Mesenchymal stem cell (in vitro differentiated cells and primary cell): ENCODE results near the gene DUSP8.
"Not testable (repeated sequence)": the region's sequence is repeated elsewhere in the genome, so short reads cannot be mapped to it uniquely, and the experiment has no call there.

Source experiments
- DNase-seq: peaks from one replicate; pipeline ENCODE4 v3.0.0-alpha.2; 2013
- H2AFZ ChIP-seq: one replicate; pipeline ENCODE4 v1.6.1; 2013; ENCODE audit warnings: low read depth, mild to moderate bottlenecking, control low read depth, inconsistent platforms, low read length, moderate library complexity
- H2AK5ac ChIP-seq: 2 replicates; pipeline ENCODE4 v1.6.1; 2013; ENCODE audit warnings: low read length, moderate library complexity, mild to moderate bottlenecking, inconsistent platforms; ENCODE audit not compliant: severe bottlenecking
- H2BK120ac ChIP-seq: one replicate; pipeline ENCODE4 v1.6.1; 2013; ENCODE audit warnings: low read depth, mild to moderate bottlenecking, inconsistent platforms, low read length, moderate library complexity
- H2BK12ac ChIP-seq, 2 experiments: one replicate each; pipeline ENCODE4 v1.6.1; 2013; ENCODE audit warnings: inconsistent platforms in 2 of 2, low read length in 2 of 2, mild to moderate bottlenecking in 2 of 2, moderate library complexity in 2 of 2, control low read depth in 1 of 2
- H2BK15ac ChIP-seq: one replicate; pipeline ENCODE4 v1.6.1; 2013; ENCODE audit warnings: mild to moderate bottlenecking, low read depth, inconsistent platforms; ENCODE audit not compliant: poor library complexity, severe bottlenecking
- H2BK5ac ChIP-seq: 2 replicates; pipeline ENCODE4 v1.6.1; 2013; ENCODE audit warnings: low read depth, mild to moderate bottlenecking, low read length, control low read depth, inconsistent platforms; ENCODE audit not compliant: poor library complexity, severe bottlenecking
- H3K14ac ChIP-seq, 2 experiments: one replicate each; pipeline ENCODE4 v1.6.1; 2013; ENCODE audit warnings: inconsistent platforms in 2 of 2, low read length in 2 of 2, control low read depth in 1 of 2, mild to moderate bottlenecking in 1 of 2, moderate library complexity in 1 of 2
- H3K18ac ChIP-seq, 2 experiments: one replicate each; pipeline ENCODE4 v1.6.1; 2013; ENCODE audit warnings: inconsistent platforms in 2 of 2, low read length in 2 of 2, control low read depth in 1 of 2, low read depth in 1 of 2, mild to moderate bottlenecking in 1 of 2
- H3K23ac ChIP-seq, 2 experiments: one replicate each; pipeline ENCODE4 v1.6.1; 2013; ENCODE audit warnings: inconsistent platforms in 2 of 2, low read length in 2 of 2, mild to moderate bottlenecking in 2 of 2, moderate library complexity in 2 of 2, control low read depth in 1 of 2
- H3K27ac ChIP-seq: 2 replicates; pipeline ENCODE4 v1.5.1; 2013; ENCODE audit warnings: mild to moderate bottlenecking, moderate library complexity, low read length, control low read depth, inconsistent platforms; ENCODE audit not compliant: poor library complexity, severe bottlenecking
- H3K27me3 ChIP-seq, 2 experiments: 2 replicates each; pipeline versions ENCODE4 v1.6.1 to v1.7.0; 2013; ENCODE audit warnings: low read length in 2 of 2, mild to moderate bottlenecking in 2 of 2, moderate library complexity in 2 of 2, control low read depth in 1 of 2, inconsistent platforms in 1 of 2; ENCODE audit not compliant: control insufficient read depth in 1 of 2, insufficient read depth in 1 of 2
- H3K36me3 ChIP-seq, 2 experiments: 2 replicates each; pipeline versions ENCODE4 v1.6.1 to v1.7.0; 2013; ENCODE audit warnings: low read length in 2 of 2, control low read depth in 1 of 2, inconsistent platforms in 1 of 2, low read depth in 1 of 2, mild to moderate bottlenecking in 1 of 2; ENCODE audit not compliant: insufficient read depth in 2 of 2, control insufficient read depth in 1 of 2
- H3K4ac ChIP-seq, 2 experiments: one replicate each; pipeline ENCODE4 v1.6.1; 2013; ENCODE audit warnings: inconsistent platforms in 2 of 2, low read length in 2 of 2, mild to moderate bottlenecking in 2 of 2, moderate library complexity in 2 of 2, control low read depth in 1 of 2, low read depth in 1 of 2
- H3K4me1 ChIP-seq: 2 replicates; pipeline ENCODE4 v1.6.1; 2013; ENCODE audit warnings: low read depth, low read length, control low read depth; ENCODE audit not compliant: control insufficient read depth, insufficient read depth
- H3K4me2 ChIP-seq: 2 replicates; pipeline ENCODE4 v1.6.1; 2013; ENCODE audit warnings: low read length, mild to moderate bottlenecking, inconsistent platforms; ENCODE audit not compliant: poor library complexity, severe bottlenecking
- H3K4me3 ChIP-seq, 2 experiments: 2 replicates each; pipeline versions ENCODE4 v1.5.1 to v1.7.0; 2013; ENCODE audit warnings: low read length in 2 of 2, mild to moderate bottlenecking in 2 of 2, control low read depth in 1 of 2, low read depth in 1 of 2; ENCODE audit not compliant: insufficient read depth in 1 of 2
- H3K79me1 ChIP-seq: replicated peaks from 2 replicates; pipeline ENCODE4 v1.6.1; 2013; ENCODE audit warnings: mild to moderate bottlenecking, control low read depth, low read length, inconsistent platforms; ENCODE audit not compliant: poor library complexity, severe bottlenecking
- H3K9ac ChIP-seq: 2 replicates; pipeline ENCODE4 v1.7.0; 2013; ENCODE audit warnings: mild to moderate bottlenecking, low read length, moderate library complexity
- H3K9me3 ChIP-seq: 2 replicates; pipeline ENCODE4 v1.7.0; 2013; ENCODE audit warnings: mild to moderate bottlenecking, low read length; ENCODE audit not compliant: control insufficient read depth
- H4K8ac ChIP-seq: one replicate; pipeline ENCODE4 v1.6.1; 2013; ENCODE audit warnings: inconsistent platforms, mild to moderate bottlenecking, low read length, moderate library complexity
- H4K91ac ChIP-seq: one replicate; pipeline ENCODE4 v1.6.1; 2013; ENCODE audit warnings: mild to moderate bottlenecking, low read length, inconsistent platforms
- WGBS: methylation state at CpG from one replicate; pipeline ENCODE4 v1.1.7; 2013; ENCODE audit warnings: mixed read lengths; 5-methylcytosine and 5-hydroxymethylcytosine counted together

DUSP8 gene

DNA sequence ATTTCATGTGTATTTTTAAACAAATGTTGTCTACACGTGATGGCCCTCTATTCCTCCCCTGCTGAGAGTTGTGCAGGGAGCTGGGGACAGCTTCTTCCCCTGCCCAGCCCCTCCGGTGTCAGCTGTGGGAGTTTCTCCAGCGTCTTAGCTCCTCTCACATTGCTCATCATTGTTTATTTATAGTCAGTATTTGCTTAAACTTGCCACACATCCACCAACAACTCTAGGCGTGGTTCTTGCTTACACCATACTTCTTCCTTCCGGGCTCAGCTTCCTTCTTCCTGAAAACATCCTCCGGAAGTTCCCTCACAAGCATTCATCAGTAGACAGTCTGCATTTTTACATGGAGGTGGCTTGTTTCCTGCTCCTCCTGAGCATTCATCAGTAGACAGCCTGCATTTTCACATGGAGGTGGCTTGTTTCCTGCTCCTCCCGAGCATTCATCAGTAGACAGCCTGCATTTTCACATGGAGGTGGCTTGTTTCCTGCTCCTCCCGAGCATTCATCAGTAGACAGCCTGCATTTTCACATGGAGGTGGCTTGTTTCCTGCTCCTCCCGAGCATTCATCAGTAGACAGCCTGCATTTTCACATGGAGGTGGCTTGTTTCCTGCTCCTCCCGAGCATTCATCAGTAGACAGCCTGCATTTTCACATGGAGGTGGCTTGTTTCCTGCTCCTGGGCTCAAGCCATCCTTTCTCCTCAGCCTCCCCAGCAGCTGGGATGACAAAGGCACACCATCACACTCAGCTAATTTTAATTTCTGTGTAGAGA, 17.3 kb upstream of the DUSP8 start:
- 47% methylated on average over 6 of the region's 10 CpGs for WGBS
- H3K4me3 ChIP-seq, H2AK5ac ChIP-seq: not testable (repeated sequence)

DNA sequence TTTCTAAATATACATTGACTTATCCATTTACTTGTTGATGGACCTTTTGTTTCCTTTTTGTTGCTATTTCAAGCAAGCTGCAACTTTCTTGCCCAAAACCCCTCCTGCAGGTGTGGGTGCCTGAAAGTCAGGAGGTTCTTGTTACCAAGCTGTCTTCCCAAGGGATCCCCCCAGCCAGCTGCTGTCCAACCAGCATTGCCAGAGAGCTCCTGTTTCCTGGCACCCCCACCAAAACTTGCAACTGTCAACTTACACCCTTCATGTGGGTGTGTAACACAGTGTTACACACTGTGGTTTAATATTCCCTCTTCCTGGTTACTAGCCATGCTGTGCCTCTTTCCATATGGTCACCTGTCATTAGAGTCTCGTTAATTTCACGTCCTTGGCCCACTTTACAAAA, 14.6 kb upstream of the DUSP8 start:
- no peak overlapping the region for H4K8ac ChIP-seq
- no peak overlapping the region for H2BK120ac ChIP-seq
- H2BK5ac ChIP-seq: no peak overlapping the region
- H3K27ac ChIP-seq: no peak overlapping the region
- no peak overlapping the region for H2BK12ac ChIP-seq
- no peaks in the 10 kb centered on the region for H3K36me3 ChIP-seq
- peaks cover 2% of the 10 kb centered on the region for H3K4me1 ChIP-seq
- no peak overlapping the region for H2AFZ ChIP-seq
- no CpG with 5 or more reads among the region's 2 CpGs for WGBS
- DNase-seq: no peak
- no peak overlapping the region for H2AK5ac ChIP-seq
- no peak overlapping the region for H3K9ac ChIP-seq
- no peaks in the 10 kb centered on the region for H3K9me3 ChIP-seq
- no peaks in the 10 kb centered on the region for H3K79me1 ChIP-seq
- H4K91ac ChIP-seq: no peak overlapping the region
- no peak overlapping the region for H3K4ac ChIP-seq
- no peak overlapping the region for H3K14ac ChIP-seq
- no peak overlapping the region for H3K4me2 ChIP-seq
- H3K4me3 ChIP-seq: no peak overlapping the region
- H3K27me3 ChIP-seq: peaks cover 41 to 70% of the 10 kb centered on the region in 2 experiments
- H3K18ac ChIP-seq: no peak overlapping the region
- H3K23ac ChIP-seq: peak overlapping the region in 1 of 2 experiments; percentile 52
- H2BK15ac ChIP-seq: no peak overlapping the region

More for the DNA sequence above, 17.3 kb upstream of the DUSP8 start:
- peak; percentile 43 for DNase-seq
- not testable (repeated sequence) for H3K9ac ChIP-seq, H3K4ac ChIP-seq, H2BK15ac ChIP-seq, H3K14ac ChIP-seq, H2BK120ac ChIP-seq, H2BK5ac ChIP-seq, H3K27ac ChIP-seq, H2BK12ac ChIP-seq, H3K79me1 ChIP-seq, H4K91ac ChIP-seq, H3K18ac ChIP-seq, H4K8ac ChIP-seq, H3K36me3 ChIP-seq, H3K4me2 ChIP-seq, H2AFZ ChIP-seq, H3K23ac ChIP-seq, H3K9me3 ChIP-seq, H3K4me1 ChIP-seq
- peaks cover 47 to 70% of the 10 kb centered on the region in 2 experiments for H3K27me3 ChIP-seq

DNA sequence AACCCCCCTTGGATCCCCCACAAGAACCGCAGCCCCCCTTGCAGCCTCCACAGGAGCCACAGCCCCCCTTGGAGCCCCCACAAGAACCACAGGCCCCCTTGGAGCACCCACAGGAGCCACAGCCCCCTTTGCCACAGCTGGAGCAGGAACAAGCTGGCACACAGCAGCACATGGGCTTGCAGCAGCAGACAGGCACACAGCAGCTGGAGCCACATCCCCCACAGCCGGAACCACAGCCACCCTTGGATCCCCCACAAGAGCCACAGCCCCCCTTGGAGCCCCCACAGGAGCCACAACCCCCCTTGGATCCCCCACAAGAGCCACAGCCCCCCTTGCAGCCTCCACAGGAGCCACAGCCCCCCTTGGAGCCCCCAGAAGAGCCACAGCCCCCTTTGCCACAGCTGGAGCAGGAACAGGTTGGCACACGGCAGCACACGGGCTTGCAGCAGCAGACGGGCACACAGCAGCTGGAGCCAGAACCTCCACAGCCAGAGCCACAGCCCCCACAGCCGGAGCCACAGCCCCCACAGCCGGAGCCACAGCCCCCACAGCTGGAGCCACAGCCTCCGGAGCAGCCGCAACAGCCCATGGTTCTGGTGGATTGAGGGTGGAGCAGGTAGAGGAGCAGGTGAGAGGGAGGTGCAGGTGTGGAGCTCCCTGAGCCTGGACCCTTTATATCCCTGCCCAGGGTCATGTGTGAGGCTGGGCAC, 12.7 kb upstream of the DUSP8 start, which contains the start of gene KRTAP5-1:
Gene KRTAP5-1, minus strand, starts transcription at position 623 of the 710 bp plus-strand sequence. Its CDS starts 34 bp downstream, at position 589.
- WGBS: 74% methylated on average over 4 of the region's 9 CpGs
- H2AFZ ChIP-seq, H2BK120ac ChIP-seq: not testable (repeated sequence)

DNA sequence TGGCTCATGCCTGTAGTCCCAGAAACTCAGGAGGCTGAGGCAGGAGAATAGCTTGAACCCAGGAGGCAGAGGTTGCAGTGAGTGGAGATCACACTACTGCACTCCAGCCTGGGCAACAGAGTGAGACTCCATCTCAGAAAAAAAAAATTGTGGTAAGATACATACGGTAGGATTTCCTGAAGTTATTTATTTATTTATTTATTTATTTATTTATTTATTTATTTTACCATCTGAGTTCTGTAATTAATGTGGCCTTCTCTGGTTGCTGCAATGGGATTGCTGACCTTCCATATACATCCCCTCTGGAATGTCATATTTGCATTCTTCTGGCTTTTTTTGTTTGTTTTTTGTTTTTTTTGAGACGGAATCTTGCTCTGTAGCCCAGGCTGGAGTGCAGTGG, 10.8 kb upstream of the DUSP8 start:
- DNase-seq, H2BK12ac ChIP-seq, H3K18ac ChIP-seq, H3K27ac ChIP-seq, H2BK120ac ChIP-seq, H3K4ac ChIP-seq, H3K4me1 ChIP-seq, H2AK5ac ChIP-seq, H3K23ac ChIP-seq, H3K79me1 ChIP-seq, H4K91ac ChIP-seq, H2AFZ ChIP-seq, H4K8ac ChIP-seq, H2BK5ac ChIP-seq, H3K36me3 ChIP-seq, H3K4me3 ChIP-seq, H3K14ac ChIP-seq, H3K4me2 ChIP-seq, H2BK15ac ChIP-seq, H3K9ac ChIP-seq: not testable (repeated sequence)
- H3K9me3 ChIP-seq: peaks cover 11% of the 10 kb centered on the region
- WGBS: 94% methylated on average over 1 of the region's 2 CpGs
- peaks cover 21 to 45% of the 10 kb centered on the region in 2 experiments for H3K27me3 ChIP-seq

More for the DNA sequence above, 12.7 kb upstream of the DUSP8 start, which contains the start of gene KRTAP5-1:
- not testable (repeated sequence) for H2BK15ac ChIP-seq, H3K9me3 ChIP-seq, H4K8ac ChIP-seq, H3K36me3 ChIP-seq, H3K27ac ChIP-seq, H3K18ac ChIP-seq, H3K79me1 ChIP-seq, H3K4me2 ChIP-seq, H2BK12ac ChIP-seq, H3K9ac ChIP-seq, H3K4me1 ChIP-seq, H2AK5ac ChIP-seq, H2BK5ac ChIP-seq, DNase-seq, H3K4ac ChIP-seq, H3K4me3 ChIP-seq, H4K91ac ChIP-seq
- Histone ChIP-seq H3K14ac (peak within 1 kb of the TSS in 1 of 2 experiments; percentile 41), H3K23ac (peak within 1 kb of the TSS in 1 of 2 experiments; percentile 69), H3K27me3 (peaks cover 34 to 56% of the 10 kb centered on the region in 2 experiments)
